ENCODE results near the gene PEPD. TPM values are rescaled to one million over a fixed set of nuclear protein-coding genes. Genes with fewer than 3 reads are reported as not detected.

Gene PEPD
- total RNA-seq, 1 experiment from 2014 or later, result 40.5 TPM

- TF ChIP-seq SRF (IDR thresholded peaks at IDR 0.05; ENCODE audit: low read depth), result no peak
These were observed 35.2 kb downstream of the PEPD start (continued) for GRCh38 chr19:33486407-33486806.

- ChIA-PET RAD21 (ENCODE audit: low non-redundant PET in 1 of 2, low total read pairs in 2 of 2, uncharacterized antibody in 2 of 2, unreplicated experiment in 2 of 2) (no interaction called here), CTCF (no interaction called here), POLR2A (no interaction called here)
- Histone ChIP-seq H3K4me2 (ENCODE audit: low read length) (no peak overlapping the region), H3K27me3 (ENCODE audit: insufficient read depth, low read length) (no peaks in the 10 kb centered on the region), H3K4me3 (replicated peaks in 1 of 2; ENCODE audit: low read depth in 1 of 2, low read length in 2 of 2) (no peak overlapping the region), H3K27ac (ENCODE audit: low read depth, low read length) (no peak overlapping the region), H3K4me1 (ENCODE audit: control insufficient read depth in 1 of 2, insufficient read depth in 2 of 2, low read length in 2 of 2) (no peaks in the 10 kb centered on the region), H2AFZ (ENCODE audit: low read depth, low read length, poor library complexity, severe bottlenecking) (no peak overlapping the region), H3K36me3 (ENCODE audit: control insufficient read depth in 1 of 2, insufficient read depth in 2 of 2, low read length in 2 of 2) (no peaks in the 10 kb centered on the region), H3K9me3 (ENCODE audit: control insufficient read depth in 1 of 2, insufficient read depth in 1 of 2, low read depth in 1 of 2, low read length in 2 of 2) (no peaks in the 10 kb centered on the region), H3K79me2 (ENCODE audit: insufficient read depth, low read length) (no peaks in the 10 kb centered on the region), H4K20me1 (ENCODE audit: insufficient read depth) (no peaks in the 10 kb centered on the region), H3K9ac (ENCODE audit: low read length) (no peak overlapping the region), H3K9me2 (ENCODE audit: insufficient read depth) (no peaks in the 10 kb centered on the region)
- intact Hi-C loops (cut with micrococcal nuclease), result no loop called here
- no peak for DNase-seq (ENCODE audit: low read depth, low spot score)
- no peak for ATAC-seq
- TF ChIP-seq POLR2AphosphoS5 (IDR thresholded peaks at IDR 0.05; ENCODE audit: low read depth, low read length) (no peak), EZH2 (IDR thresholded peaks at IDR 0.05) (no peak), SRF (IDR thresholded peaks at IDR 0.05; ENCODE audit: low read depth) (no peak), FOSL1 (IDR thresholded peaks at IDR 0.05; ENCODE audit: low read depth) (no peak), JUND (IDR thresholded peaks at IDR 0.05) (no peak), EGR1 (IDR thresholded peaks at IDR 0.05; ENCODE audit: low read depth) (no peak), CBX3 (IDR thresholded peaks at IDR 0.05; ENCODE audit: low read depth) (no peak), SP1 (IDR thresholded peaks at IDR 0.05; ENCODE audit: low read depth) (no peak), SIN3A (IDR thresholded peaks at IDR 0.05; ENCODE audit: low read depth) (no peak), ZBTB33 (IDR thresholded peaks at IDR 0.05; ENCODE audit: extremely low read depth, insufficient replicate concordance, low read length) (no peak), YY1 (IDR thresholded peaks at IDR 0.05; ENCODE audit: extremely low read depth, insufficient replicate concordance, low read depth, low read length) (no peak), RAD21 (IDR thresholded peaks at IDR 0.05; ENCODE audit: low read depth) (no peak)
- no TSS peak for BruUV-seq (replicated peaks)
These were observed 37.3 kb downstream of the PEPD start for GRCh38 chr19:33484226-33484774.

All from HCT116 (cell line).